ENCODE measurements around the gene PRSS27. TPM values are rescaled to one million over a fixed set of nuclear protein-coding genes. Genes with fewer than 3 reads are reported as not detected.

The PRSS27 gene
- total and polyA plus RNA-seq, 12 donors: 0.11 to 0.75 (median 0.44) TPM; not detected in 1

DNA sequence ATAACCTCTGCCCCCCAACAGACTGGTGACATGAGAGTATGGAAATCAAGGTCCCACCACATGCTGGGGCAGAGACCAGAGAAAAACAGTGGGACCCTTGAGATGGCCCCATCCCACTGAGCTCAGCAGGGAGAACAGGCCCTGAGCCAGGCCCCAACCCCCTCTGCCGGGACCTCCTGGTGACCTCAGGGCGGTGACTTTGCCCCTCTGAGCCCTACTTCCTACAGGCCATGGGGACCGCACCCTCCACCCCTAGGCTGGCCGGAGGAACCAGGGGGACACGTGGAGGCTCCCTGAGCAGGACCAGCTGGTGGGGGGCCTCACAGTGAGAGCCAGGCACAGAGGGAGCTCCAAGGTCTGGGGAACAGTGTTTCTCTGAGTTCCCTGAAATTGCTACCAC is 18.6 kb upstream of the PRSS27 start:
- Histone ChIP-seq H3K4me3 (no peak overlapping the region), H3K27me3 (peaks cover 0 to 29% (median 0%) of the 10 kb centered on the region in 7 donors), H3K9me3 (no peaks in the 10 kb centered on the region), H3K27ac (no peak overlapping the region), H3K36me3 (no peaks in the 10 kb centered on the region), H3K4me1 (no peaks in the 10 kb centered on the region)
- DNase-seq (no peak), ATAC-seq (peak in 1 of 8 donors; percentile 21)
- WGBS, 2 donors: 74 to 81% methylated on average over 5 of the region's 5 CpGs
- TF ChIP-seq, protein P1, sequence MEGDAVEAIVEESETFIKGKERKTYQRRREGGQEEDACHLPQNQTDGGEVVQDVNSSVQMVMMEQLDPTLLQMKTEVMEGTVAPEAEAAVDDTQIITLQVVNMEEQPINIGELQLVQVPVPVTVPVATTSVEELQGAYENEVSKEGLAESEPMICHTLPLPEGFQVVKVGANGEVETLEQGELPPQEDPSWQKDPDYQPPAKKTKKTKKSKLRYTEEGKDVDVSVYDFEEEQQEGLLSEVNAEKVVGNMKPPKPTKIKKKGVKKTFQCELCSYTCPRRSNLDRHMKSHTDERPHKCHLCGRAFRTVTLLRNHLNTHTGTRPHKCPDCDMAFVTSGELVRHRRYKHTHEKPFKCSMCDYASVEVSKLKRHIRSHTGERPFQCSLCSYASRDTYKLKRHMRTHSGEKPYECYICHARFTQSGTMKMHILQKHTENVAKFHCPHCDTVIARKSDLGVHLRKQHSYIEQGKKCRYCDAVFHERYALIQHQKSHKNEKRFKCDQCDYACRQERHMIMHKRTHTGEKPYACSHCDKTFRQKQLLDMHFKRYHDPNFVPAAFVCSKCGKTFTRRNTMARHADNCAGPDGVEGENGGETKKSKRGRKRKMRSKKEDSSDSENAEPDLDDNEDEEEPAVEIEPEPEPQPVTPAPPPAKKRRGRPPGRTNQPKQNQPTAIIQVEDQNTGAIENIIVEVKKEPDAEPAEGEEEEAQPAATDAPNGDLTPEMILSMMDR (IDR thresholded peaks at IDR 0.05): no peak
- intact Hi-C loops (cut with DNase I): no loop called here

DNA sequence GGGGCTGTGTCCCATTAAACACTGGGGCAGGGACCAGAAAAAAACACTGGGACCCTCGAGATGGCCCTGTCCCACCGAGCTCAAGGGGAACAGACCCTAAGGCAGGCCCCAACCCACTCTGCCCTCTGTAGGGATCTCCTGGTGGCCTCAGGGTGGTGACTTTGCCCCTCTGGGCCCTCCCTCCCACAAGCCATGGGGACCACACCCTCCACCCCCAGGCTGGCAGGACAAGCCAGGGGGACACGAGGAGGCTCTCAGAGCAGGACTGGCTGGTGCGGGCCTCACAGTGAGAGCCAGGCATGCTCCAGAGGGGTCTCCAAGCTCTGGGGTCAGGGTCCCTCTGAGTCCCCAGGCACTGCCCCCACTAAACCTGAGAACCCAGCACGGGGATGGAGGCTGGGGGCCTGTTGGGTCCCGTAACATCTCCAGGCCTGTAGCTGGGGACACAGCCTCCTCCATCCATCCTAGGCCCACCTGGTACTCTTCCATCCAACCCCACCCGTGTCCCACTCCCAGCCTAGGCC is 17.9 kb upstream of the PRSS27 start:
- intact Hi-C loops (cut with DNase I): no loop called here
- WGBS, 2 donors: 76 to 89% methylated on average over 7 of the region's 7 CpGs
- no peaks in the 10 kb centered on the region for H3K36me3 ChIP-seq
- no peak overlapping the region for H3K4me3 ChIP-seq
- no peak overlapping the region for H3K27ac ChIP-seq
- no peaks in the 10 kb centered on the region for H3K4me1 ChIP-seq
- H3K9me3 ChIP-seq: no peaks in the 10 kb centered on the region
- DNase-seq (no peak), ATAC-seq (no peak)
- TF ChIP-seq, protein P1 (IDR thresholded peaks at IDR 0.05): no peak
- H3K27me3 ChIP-seq: peaks cover 0 to 29% (median 0%) of the 10 kb centered on the region in 7 donors

DNA sequence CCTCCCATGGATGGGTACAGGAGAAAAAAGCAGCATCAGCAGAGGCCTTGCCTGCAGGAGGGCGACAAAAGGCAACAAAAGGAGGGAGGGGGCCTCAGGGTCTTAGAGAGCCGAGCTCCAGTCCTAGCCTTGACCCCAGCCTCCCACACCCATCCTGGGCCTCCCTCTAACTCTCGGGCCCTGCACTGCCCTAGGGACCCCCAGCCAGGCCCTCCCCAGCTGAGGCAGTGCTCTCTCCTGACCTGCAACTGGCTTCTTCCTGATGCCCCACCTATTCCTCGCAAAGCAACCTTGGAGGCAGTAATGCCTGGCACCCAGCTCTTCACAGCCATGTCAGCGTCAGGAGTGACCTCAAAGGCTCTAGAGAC is 17.2 kb upstream of the PRSS27 start:
- Histone ChIP-seq H3K27ac (no peak overlapping the region), H3K4me3 (no peak overlapping the region), H3K9me3 (no peaks in the 10 kb centered on the region), H3K27me3 (peaks cover 0 to 29% (median 0%) of the 10 kb centered on the region in 7 donors), H3K4me1 (no peaks in the 10 kb centered on the region), H3K36me3 (no peaks in the 10 kb centered on the region)
- TF ChIP-seq, protein P1 (IDR thresholded peaks at IDR 0.05): no peak
- 82 to 92% methylated on average over 5 of the region's 5 CpGs for WGBS, 2 donors
- intact Hi-C loops (cut with DNase I): no loop called here
- DNase-seq: no peak
- ATAC-seq: peak in 1 of 8 donors; percentile 23

DNA sequence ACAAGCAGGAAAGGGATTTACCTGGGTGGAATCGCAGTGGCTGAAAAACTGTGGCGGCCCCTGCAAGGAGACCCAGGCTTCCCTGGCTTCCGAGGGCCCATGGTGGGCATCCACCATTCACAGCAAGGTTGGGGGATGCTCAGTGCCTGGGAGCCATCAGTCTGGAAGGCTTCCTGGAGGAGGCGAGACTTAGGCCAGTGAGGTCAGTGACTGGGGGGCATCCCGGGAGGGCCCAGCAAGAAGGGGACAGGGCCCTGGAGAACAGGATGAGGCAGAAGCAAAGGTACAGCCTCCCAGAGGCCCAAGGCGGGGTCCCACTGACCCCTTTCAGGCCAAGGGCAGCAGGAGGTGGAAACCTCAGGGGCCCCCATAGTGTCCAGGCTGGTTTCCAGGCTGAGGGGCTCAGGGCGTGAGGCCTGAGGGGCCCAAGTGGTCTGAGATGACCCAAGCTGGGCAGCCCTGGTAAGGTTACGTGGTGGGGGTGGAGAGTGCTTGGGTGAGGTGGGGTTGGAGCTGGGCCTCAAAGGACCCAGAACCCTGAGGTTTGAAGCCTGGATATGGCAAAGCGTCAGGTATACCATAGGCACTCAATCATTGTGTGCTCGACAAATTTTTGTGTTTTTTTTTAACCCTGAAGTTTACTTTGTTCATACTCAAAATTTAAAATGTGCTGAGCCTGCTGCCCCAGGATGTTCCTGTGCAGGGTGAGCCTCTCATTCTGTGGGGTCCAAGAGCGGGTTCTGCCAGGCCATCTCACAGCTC is 16.6 kb upstream of the PRSS27 start:
- ATAC-seq: no peak
- WGBS, 2 donors: 86 to 87% methylated on average over 11 of the region's 11 CpGs
- H3K27me3 ChIP-seq: peaks cover 0 to 29% (median 0%) of the 10 kb centered on the region in 7 donors
- no peak overlapping the region for H3K27ac ChIP-seq
- no peaks in the 10 kb centered on the region for H3K9me3 ChIP-seq
- H3K4me3 ChIP-seq: no peak overlapping the region
- no peaks in the 10 kb centered on the region for H3K36me3 ChIP-seq
- H3K4me1 ChIP-seq: no peaks in the 10 kb centered on the region
- TF ChIP-seq, protein P1 (IDR thresholded peaks at IDR 0.05): no peak
- no peak for DNase-seq
- intact Hi-C loops (cut with DNase I): no loop called here

Data from heart right ventricle (tissue), 16 donors.